Type B pancreatic cell (in vitro differentiated cells): ENCODE results near the gene TP53I11. TPM values are rescaled to one million over a fixed set of nuclear protein-coding genes. Genes with fewer than 3 reads are reported as not detected.

Experiments used
- DNase-seq: peaks from one replicate; pipeline ENCODE4 v3.0.0; 2021; ENCODE audit warnings: mixed read lengths; ENCODE audit not compliant: unreplicated experiment; ENCODE audit errors: extremely low spot score
- H3K27ac Mint-ChIP-seq: 2 replicates; pipeline ENCODE4 v1.8.0; 2021; ENCODE audit warnings: mild to moderate bottlenecking, mixed read lengths
- H3K27me3 Mint-ChIP-seq: 2 replicates; pipeline ENCODE4 v1.8.0; 2021; ENCODE audit warnings: mixed read lengths
- H3K36me3 Mint-ChIP-seq: 2 replicates; pipeline ENCODE4 v1.8.0; 2021; ENCODE audit warnings: mixed read lengths
- H3K4me1 Mint-ChIP-seq: one replicate; pipeline ENCODE4 v1.8.0; 2021; ENCODE audit warnings: mixed read lengths; ENCODE audit not compliant: unreplicated experiment
- H3K4me3 Mint-ChIP-seq: 2 replicates; pipeline ENCODE4 v1.8.0; 2021; ENCODE audit warnings: mild to moderate bottlenecking, mixed read lengths
- H3K9me3 Mint-ChIP-seq: 2 replicates; pipeline ENCODE4 v1.8.0; 2021; ENCODE audit warnings: mixed read lengths
- total RNA-seq: library from RNA; stranded (reverse); gene quantifications from 2 replicates; pipeline ENCODE4 v1.2.1, GENCODE V29; 2021; ENCODE audit warnings: low replicate concordance
- TF ChIP-seq, protein P1 (sequence below): fragments of 200-600 bp; sonication (generic); conservative IDR thresholded peaks from 2 replicates; pipeline ENCODE4 v1.5.0; 2021; ENCODE audit warnings: antibody characterized with exemption, mild to moderate bottlenecking

Gene TP53I11
- total RNA-seq, 1 donor from 2014 or later = 72.4 TPM

- Mint-ChIP-seq H3K36me3 (no peaks in the 10 kb centered on the region), H3K4me3 (no peak overlapping the region)
Measured at GRCh38 chr11:44887636-44888035, 63.0 kb downstream of the TP53I11 start.

DNA sequence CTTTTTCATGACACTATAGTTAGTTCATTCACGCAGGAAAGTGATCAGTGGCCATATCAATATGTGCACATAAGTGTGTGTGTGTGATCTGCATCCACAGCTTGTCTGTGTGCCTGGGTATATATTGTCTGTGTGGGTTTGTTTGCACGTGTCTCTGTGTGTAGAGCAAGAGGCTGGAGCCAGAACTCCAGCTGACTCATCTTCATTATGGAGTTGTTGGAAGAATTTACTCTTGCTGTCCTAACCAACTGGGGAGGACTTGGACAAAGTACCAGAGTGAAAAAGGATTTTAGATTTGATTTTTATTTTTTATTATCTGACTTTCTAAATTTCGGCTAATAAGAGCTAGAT, 63.9 kb downstream of the TP53I11 start:
- H3K4me1 Mint-ChIP-seq = peaks cover 55% of the 10 kb centered on the region
- peak overlapping the region; percentile 23 for H3K4me3 Mint-ChIP-seq
- TF ChIP-seq, protein P1, sequence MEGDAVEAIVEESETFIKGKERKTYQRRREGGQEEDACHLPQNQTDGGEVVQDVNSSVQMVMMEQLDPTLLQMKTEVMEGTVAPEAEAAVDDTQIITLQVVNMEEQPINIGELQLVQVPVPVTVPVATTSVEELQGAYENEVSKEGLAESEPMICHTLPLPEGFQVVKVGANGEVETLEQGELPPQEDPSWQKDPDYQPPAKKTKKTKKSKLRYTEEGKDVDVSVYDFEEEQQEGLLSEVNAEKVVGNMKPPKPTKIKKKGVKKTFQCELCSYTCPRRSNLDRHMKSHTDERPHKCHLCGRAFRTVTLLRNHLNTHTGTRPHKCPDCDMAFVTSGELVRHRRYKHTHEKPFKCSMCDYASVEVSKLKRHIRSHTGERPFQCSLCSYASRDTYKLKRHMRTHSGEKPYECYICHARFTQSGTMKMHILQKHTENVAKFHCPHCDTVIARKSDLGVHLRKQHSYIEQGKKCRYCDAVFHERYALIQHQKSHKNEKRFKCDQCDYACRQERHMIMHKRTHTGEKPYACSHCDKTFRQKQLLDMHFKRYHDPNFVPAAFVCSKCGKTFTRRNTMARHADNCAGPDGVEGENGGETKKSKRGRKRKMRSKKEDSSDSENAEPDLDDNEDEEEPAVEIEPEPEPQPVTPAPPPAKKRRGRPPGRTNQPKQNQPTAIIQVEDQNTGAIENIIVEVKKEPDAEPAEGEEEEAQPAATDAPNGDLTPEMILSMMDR = no peak
- DNase-seq = no peak
- H3K27me3 Mint-ChIP-seq = no peaks in the 10 kb centered on the region
- no peaks in the 10 kb centered on the region for H3K36me3 Mint-ChIP-seq
- H3K27ac Mint-ChIP-seq = peak overlapping the region; percentile 33
- H3K9me3 Mint-ChIP-seq = no peaks in the 10 kb centered on the region

More at GRCh38 chr11:44887636-44888035, 63.0 kb downstream of the TP53I11 start:
- DNase-seq = no peak
- no peak overlapping the region for H3K27ac Mint-ChIP-seq
- H3K27me3 Mint-ChIP-seq = no peaks in the 10 kb centered on the region
- peaks cover 47% of the 10 kb centered on the region for H3K4me1 Mint-ChIP-seq
- H3K9me3 Mint-ChIP-seq = no peaks in the 10 kb centered on the region
- TF ChIP-seq, protein P1 = no peak

DNA sequence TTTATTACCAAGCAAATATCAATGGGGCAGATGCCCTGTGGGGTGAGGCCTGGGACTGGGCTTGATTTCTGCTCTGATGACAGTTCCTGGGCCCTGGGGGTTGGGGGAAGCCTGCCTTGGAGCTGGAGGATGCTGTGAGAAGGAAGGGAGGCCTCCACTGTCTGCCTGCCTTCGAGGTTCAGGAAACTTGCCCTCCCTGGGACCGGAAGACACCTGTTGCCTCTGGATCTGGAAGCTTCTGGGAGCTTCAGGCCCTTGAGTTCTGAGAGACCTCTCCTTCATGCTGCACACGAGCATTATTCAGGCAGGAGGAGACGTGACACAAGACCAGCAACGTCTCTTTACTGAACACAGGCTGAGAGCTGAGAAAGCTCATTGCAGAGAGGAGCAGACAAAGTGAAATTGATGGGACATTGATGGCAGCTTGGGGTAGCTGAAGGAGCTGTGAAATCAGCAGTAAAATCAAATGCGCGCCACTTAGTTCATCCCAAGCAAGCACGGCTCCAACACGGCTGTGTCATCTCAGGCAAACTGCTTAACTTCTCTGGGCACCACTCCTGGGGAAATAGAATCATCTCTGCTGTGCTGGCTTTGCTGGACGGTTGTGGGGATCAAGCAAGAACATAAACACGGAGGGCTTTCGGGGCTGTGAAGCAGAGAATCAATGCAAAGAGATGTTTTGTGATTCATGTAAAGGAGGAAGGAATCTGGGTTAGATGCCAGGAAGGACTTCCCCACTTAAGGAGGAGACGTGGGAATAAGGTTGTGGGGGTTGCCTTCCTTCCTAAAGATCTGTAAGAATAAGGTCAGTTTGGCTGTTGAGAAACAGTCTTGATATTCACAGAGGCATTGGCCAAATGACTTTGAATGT, 64.5 kb downstream of the TP53I11 start:
- Mint-ChIP-seq H3K27me3 (no peaks in the 10 kb centered on the region), H3K4me1 (peaks cover 49% of the 10 kb centered on the region), H3K4me3 (no peak overlapping the region), H3K27ac (peak overlapping the region; percentile 33), H3K36me3 (no peaks in the 10 kb centered on the region), H3K9me3 (no peaks in the 10 kb centered on the region)
- TF ChIP-seq, protein P1 = no peak
- DNase-seq = no peak

DNA sequence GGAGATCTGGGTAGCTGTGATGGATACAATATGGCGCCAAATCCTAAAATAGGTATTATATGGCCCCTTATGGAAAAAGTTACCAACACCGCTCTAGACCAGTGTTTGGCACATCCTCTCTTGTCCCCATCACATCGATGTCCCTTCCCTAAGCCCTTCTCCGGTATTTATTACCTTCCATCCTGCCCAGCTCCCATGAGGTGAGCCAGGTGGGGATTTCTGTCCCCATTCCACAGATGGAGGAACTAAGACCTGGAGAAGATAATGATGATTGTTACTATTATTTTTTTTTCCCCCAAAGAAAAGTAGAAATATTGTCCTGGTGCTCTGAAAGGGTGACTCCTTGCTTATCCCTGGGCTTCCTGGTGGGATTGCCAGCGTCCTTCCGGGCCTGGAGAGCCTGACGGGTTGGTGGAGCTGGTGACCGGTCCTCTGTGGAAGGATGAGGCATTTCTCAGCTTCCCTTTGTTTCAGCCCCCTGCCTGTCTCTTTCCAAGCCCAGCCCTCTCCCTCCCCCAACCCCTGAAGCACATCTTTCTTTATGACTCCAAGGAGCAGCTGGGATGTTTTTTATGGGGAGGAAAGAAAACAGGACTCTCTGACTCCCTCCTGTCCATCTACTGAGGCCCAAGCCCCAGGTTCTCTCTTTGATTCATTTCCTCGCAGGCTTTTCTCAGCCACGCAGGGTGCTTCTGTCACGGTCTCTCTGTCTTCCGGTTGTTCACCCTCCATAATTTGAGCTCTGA, 65.4 kb downstream of the TP53I11 start:
- TF ChIP-seq, protein P1 = no peak
- Mint-ChIP-seq H3K4me3 (no peak overlapping the region), H3K4me1 (peaks cover 48% of the 10 kb centered on the region), H3K27me3 (no peaks in the 10 kb centered on the region), H3K9me3 (no peaks in the 10 kb centered on the region), H3K36me3 (no peaks in the 10 kb centered on the region), H3K27ac (no peak overlapping the region)
- DNase-seq = no peak

DNA sequence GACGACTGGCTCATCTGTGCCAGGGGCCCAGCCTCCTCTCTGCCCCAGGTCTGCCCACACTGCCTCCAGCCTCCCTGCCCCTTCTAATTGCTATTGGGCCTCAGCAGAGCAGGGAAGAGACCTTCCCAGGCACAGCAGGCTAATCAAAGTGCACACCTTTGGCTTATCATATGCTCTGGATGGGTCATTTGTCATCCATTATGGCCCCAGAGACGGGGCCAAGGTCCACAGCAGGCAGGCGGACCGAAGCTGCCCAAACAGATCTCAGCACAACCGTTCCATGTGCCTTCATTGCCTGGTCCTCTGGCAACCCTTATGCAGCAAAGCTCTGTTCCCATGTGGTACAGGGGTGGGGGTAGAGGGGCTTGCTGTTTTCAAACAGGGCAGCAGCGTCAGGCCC, 66.6 kb downstream of the TP53I11 start:
- H3K27ac Mint-ChIP-seq = no peak overlapping the region
- no peaks in the 10 kb centered on the region for H3K9me3 Mint-ChIP-seq
- no peak for DNase-seq
- H3K4me3 Mint-ChIP-seq = peak overlapping the region; percentile 49
- no peaks in the 10 kb centered on the region for H3K36me3 Mint-ChIP-seq
- peaks cover 48% of the 10 kb centered on the region for H3K4me1 Mint-ChIP-seq
- TF ChIP-seq, protein P1 = no peak
- no peaks in the 10 kb centered on the region for H3K27me3 Mint-ChIP-seq
